GM19468 (cell line): ENCODE results near the gene GLI2.

Source experiments
- ATAC-seq: cut with Tn5 transposase; IDR thresholded peaks from one replicate; pipeline ENCODE4 v1.9.1; 2021; ENCODE audit warnings: mild to moderate bottlenecking, moderate library complexity, moderate number of reproducible peaks; ENCODE audit not compliant: unreplicated experiment; ENCODE audit errors: extremely low read depth

Gene GLI2

DNA sequence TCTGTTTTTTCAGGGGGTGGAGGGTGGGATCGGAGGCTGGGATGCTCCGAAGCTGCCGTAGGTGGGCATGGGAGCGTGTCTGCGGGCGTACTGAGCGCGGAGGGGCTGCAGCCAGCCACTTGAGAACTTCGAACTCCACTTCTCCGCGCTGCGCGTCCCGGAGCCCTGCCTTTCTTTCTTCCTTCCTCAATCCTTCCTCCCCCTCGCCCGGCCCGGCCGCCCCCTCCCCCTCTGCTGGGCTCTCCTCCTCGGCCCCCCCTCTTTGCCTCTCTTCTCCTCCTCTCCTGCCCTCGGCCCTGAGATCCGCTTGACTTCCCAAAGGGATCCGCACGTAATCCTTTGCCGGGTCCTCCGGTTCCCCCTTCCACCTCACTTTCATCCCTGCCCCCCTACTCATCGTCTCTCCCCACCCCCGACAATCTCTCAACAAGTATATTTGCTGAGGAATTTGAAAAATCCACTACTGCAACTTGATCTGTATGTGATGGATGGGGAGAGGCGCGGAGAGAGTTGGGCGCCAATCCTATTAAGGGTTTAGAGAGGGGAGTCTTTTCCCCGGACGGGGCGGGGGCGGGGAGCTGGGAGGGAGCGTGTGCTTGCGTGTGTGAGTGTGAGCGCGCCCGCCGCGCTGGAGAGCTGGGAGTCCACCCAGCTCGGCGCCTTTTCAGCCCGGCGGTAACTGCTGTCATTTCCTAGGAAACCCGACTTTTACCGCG is 1.1 kb downstream of the GLI2 start:
- ATAC-seq: no peak

DNA sequence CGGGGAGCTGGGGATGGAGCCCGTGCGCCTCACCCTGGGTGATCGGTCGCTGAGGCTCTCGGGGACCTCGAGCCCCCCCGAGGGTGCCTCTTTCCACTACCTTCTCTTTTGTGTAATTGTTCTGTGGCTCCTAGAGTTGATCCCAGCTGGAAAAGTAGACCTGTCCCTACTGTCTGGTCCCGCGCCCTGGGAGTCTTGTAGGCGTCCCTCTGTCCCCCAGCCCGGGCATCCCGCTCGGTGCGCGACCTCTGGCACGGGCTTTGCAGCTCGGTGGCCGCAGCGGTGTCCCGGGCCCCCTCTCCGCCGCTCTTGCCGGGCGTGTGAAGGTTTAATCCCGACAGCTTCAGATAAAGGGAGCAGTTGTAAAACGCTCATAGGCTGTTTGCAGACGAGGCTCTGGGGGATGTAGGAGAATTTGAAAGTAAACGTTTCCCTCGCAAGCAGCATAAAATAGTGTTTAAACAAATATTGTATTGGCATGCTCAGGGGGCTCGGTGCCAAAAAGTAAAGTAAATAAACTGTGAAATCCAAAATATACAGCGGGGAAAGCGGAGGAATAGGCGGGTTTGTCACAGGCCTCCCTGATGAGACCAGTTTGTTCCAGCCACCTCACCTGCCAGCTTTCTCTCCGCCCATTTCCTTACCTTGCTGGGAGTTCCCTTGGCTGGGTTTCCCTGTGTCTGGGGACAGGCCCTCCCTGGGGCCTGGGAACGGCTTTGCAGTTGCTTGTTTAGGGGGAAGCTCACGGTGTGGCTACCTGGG is 1.9 kb downstream of the GLI2 start:
- no peak for ATAC-seq

DNA sequence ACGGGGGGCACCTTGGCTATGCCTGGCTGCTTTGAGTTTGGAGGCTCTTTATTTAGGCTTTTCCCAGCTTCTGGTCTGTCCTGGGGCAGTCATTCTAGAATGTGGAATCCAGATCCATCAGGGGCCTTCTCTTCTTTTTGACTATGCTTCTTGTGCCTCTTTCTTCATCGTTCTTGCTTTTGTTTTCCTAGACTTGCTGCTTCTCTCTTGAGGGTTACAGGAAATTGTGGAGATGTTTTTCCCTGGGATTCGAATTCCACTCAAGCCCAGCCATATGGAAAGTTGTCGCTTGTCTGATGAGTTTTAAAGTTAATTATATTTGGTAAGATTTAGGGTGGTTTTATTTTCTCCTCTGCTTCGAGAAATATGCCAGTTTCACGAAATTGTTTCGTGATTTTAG is 2.4 kb downstream of the GLI2 start:
- ATAC-seq: no peak

DNA sequence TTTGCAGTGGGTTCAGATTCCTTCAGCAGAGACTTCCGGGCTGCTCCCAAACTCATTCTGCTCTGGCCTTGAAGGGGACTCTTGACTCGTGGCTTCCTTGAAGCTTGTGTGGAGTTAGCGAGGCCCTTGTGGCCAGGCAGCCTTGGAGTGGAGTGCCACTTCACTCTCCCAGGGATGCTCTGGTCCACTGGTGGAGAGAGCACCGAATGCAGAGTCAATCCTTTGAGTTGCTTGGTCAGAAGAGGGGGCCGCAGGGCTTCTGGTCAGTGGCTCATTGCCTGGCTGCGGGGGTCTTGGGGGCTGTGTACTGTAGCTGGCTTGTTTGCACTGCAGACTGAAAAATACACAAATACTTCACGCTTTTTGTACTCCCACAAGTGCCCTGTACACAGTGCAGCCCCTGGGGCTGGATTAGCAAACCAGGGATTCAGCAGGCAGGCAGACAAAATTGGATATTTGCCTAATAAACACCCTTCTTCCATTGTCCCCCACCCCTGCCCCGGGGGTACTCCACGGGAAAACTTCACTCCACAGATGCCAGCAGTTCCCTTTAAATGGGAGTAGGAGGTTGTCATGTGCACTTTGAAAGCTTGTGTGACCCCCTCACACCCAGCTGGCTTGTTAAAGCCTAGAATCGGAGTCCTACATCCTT is 3.2 kb downstream of the GLI2 start:
- no peak for ATAC-seq

DNA sequence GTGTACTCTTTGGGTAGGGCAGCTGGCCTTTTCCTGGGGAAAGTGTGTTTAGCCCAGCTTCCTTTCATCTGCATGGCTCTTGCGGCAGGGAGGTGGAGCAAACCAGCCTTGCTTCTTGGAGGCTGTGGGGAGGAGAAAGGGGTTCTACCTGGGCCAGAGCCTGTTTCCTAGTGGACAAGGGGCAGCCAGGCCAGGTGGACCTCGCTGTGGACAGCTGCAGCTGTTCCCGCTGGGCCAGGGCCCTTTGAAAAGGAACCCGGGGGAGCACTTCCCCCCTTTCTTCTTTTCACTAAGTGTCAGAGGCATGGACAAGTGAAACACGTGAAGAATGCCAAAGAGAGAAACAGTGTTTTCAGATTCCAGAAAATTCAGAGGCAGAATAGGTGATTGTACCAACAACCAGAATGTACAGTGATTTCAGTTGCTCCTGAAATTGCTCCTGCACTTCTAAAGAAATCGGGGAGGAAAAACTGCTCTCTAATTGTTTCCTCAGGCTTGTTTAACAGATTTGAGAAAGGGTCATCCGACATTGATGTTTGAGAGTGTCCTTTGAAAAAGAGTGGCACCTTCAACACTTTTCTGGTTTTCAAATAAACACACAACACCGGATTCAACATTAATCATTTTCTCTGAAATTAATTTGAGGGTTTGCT is 3.9 kb downstream of the GLI2 start:
- ATAC-seq: no peak

DNA sequence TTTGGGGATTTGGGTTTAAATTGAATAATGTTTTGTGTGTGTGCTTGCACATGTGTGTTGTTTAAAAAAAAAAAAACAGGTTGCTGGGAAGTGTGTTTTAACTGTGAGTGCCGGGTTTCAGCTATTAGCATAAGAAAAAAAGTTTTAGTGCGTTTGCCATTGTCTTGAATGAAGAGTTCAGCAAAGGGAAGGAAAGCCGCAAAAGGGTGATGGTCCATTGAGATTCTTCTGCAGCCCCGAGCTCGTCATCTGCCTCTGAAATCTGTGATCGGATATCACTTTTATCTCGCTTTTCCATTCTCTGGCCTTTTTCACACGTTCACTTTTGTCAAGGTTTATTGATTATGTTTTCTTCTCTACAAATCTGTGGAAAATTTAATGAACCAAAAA is 4.7 kb downstream of the GLI2 start:
- no peak for ATAC-seq

DNA sequence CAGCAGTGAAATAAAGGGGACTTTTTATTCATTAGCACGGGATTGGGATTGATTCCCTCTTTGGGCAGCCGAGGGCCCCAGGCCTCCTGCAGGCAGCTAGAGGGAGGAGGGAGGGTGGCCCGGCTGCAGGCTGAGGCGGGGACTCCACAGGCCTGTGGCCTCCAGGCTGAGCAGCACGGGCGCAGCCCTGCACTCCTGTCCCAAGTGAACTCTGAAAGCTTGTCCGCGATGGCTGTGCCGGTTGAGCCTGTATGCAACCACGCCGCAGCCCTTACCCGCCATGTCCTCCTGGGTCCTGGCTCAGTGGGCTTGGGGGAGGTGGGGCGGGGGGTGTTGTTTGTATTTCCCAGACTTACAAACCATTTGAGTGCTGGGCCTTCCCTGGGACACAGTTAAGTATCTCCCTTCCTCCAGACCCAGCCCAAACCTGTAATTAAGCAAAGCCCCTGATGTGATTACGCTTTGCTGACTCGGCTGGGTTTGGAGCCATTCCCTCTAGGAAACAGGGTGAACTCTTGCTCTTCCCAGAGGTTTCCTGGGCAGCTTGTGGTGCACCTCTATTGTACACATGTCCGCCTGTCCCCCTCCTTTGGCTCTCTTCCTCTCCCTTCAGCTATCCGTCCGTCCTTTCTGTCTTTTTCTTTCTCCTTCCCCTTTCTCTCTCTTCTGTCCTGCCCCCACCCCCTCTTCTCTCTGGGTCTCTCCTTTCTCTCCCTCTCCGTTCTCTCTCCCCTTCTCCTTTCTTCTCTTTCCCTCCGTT is 5.3 kb downstream of the GLI2 start:
- no peak for ATAC-seq

DNA sequence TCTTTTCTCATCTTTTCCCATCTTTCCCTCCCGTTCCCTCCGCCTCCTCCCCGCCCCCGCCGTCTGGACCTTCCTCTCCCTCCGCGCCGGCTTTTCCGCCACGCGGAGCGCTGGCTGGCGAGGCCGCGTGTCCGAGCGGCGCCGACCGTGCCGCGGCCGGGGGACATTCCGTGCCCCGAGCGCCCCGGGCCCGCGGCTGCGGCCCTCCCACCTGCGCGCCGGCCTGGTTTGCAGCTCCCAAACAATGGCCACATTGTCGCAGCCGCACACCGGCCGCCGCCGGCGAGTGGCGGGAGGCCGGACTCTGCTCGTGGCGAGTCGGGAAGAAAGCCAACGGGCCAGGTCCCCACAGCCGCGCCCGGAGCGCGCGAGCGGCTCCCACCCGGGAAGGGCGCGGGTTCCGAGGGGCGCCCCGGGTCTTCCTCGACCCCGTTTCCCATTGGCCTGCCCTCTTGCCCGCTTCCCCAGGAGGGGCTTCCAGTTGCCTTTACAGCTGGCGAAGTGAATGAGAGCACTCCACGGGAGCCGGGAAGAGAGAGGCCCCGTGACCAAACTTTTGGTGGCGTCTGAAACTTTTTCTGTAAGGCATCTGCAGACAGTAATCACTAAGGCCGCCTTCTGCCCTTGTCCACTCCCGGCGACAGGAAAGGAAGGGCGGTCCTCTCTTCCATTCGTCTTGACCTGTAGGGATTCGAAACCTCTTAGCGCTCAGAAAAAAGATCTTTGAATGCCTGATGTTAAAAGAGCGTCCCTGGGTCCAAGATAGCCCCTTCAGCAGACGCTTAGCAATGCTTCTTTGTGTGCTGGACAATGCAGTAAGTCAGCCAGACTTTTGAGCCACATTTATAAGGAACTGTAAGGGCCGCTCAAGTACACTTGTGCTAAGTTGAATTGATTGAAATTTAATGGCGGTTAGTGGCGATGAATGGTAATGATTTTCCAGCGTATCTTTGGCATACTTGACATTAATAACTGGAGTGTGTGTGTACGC is 6.2 kb downstream of the GLI2 start:
- ATAC-seq: no peak

DNA sequence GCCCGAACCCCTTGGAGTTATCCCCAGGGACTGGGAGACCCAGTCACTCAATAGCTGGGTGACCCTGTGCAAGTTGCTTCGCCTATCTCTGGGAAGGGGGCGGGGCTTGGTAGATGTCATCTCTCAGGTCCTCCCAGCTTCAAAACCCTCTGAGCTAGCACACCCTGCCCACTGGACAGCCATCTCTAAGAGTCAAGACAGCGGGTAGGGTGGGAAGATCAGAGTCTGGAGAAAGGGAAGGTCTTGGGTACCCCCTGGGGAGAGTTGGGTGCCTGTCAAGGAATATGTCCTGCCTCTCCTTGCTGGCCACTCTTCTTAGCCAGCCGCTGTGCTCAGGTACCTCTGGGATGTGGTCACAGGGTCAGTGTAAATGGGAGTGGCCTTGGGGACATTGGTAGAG is 8.0 kb downstream of the GLI2 start:
- no peak for ATAC-seq

DNA sequence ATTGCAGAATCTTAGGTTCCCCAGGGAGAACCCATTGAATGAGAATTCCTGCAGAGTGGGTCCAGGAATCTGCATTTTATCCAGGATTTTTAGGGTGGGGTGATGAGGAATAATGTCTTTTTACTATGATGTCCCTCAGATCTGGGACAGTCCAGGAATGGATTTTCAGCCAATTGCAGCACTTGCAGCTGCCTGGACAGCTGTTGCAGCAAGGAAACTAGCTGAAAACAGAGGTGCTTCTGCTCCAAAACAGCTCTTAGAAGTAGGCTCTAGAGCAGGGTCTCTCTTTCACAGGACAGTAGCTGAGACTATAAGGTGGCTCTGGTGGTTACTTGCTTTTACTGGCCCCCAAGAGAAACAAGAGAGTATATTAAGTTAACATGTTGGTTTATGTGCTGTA is 9.1 kb downstream of the GLI2 start:
- ATAC-seq: no peak

DNA sequence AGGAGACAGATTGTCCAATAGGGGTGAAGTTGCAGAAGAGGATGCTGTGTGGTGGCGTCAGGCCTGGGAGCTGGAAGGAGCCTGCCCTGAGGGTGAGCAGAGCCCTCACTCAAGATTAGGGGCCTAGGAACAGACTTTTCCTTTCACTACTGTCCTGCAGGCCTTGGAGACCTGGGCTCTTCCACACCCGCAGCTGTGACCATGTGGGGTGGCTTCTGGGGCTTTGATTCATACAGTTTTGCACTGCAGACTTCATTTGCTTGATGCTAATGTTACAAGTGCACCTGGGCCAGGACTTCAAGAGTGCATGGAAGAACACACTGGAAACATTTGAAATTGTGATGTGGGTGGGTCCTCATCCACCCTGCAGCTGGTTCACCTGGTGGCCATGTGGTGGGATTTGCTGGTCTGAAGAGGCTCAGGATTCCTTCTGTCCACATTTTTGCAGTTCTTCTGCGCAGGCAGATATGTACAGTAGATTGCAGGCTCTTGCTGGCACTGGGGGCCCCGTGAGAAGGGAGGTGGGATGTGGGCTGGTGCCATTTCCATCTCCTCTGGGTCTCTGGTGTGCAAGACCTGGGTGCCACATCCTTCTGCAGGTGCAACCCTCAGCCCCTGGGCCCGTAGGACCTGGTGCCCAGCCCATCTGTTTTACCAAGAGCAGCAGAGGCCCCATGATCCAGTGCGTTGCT is 9.9 kb downstream of the GLI2 start:
- ATAC-seq: no peak

DNA sequence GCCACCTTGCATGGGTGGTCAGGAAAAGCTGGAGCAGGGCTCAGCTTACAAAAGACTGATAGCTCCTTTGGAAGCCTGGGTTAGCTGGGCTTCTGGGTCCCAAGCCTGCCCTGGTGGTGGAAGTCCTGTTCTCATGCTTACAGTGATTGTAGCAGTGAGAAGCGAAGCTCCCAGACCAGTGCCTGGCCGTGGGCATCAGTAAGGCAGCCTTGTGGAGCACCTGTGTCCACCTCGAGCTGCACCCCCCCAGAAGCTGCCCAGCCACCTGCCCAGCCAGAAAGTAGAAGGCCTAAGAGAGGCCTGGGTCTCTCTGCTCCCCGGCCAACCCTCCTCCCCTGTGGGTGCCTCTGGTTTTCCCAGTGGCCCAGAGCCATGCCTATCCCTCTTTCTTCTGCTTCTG is 10.5 kb downstream of the GLI2 start:
- no peak for ATAC-seq

DNA sequence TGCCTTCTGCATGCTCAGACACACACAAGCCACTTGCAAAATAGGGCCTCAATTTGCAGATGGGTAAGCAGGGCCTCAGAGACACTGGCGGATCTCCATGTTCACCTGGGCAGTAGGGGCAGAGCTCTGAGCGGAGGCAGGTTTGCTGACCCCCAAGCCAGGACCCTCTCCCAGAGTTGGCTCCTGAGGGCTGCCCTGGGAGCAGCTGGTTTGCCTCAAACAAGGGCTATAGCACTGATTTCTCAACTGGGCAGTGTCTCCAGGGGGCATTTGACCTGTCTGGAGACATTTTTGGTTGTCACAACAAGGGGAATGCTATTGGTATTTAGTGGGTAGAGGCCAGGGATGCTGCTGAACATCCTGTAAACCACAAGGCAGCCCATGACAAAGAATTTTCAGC is 11.6 kb downstream of the GLI2 start:
- ATAC-seq: no peak

DNA sequence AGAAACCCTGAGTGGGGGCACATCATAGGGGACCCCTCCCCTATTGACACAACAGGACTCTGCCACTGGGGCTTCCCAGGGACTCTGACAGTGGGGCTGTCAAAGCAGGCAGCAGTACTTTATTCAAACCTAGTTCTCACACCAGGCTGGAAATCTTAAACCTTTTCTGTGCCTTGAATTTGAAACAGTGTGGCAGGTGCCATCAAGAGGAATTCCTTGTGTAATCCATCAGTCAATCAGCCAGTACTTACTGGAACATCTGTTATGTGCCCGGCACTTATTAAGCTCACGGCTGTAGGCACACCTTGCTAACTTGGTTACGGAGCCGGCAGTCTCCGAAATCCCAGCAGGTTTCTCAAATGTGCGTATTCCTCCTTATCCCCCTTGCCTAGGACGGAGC is 12.0 kb downstream of the GLI2 start:
- ATAC-seq: no peak

DNA sequence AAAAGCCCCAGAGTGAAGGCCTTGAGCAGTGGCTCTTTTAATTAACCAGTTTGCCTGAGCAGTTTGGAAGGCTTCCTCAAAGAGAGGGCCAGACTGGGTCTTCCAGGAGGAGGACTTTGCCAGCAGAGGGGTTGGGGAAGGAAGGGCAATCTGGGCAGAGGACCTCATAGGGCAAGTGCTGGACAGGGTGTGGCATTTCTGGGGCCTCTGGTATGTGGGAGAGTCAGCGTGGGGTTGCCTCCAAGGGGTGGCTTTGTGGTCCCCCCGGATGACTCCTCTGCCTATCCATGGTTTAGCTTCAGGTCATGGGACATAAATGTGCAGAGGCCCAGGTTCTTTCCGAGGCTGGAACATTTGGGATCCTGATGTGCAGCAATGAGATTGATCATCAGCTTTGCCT is 12.6 kb downstream of the GLI2 start:
- no peak for ATAC-seq

DNA sequence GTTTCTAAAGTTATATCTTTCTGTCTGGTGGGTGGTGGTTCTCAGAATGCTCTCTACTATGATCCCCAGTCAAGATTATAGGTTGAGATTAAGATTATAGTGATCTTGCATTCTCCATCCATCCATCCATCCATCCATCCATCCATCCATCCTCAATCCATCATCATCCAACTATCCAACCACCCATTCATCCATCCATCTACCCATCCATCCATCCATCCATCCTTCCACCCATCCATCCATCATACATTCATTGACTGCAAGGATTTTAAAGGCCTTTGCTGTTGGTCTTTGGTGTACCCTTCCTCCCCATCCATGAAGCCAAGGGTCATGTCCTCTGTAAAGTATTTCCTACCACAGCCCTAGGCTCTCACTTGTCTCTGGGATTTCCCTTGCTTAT is 13.1 kb downstream of the GLI2 start:
- no peak for ATAC-seq

DNA sequence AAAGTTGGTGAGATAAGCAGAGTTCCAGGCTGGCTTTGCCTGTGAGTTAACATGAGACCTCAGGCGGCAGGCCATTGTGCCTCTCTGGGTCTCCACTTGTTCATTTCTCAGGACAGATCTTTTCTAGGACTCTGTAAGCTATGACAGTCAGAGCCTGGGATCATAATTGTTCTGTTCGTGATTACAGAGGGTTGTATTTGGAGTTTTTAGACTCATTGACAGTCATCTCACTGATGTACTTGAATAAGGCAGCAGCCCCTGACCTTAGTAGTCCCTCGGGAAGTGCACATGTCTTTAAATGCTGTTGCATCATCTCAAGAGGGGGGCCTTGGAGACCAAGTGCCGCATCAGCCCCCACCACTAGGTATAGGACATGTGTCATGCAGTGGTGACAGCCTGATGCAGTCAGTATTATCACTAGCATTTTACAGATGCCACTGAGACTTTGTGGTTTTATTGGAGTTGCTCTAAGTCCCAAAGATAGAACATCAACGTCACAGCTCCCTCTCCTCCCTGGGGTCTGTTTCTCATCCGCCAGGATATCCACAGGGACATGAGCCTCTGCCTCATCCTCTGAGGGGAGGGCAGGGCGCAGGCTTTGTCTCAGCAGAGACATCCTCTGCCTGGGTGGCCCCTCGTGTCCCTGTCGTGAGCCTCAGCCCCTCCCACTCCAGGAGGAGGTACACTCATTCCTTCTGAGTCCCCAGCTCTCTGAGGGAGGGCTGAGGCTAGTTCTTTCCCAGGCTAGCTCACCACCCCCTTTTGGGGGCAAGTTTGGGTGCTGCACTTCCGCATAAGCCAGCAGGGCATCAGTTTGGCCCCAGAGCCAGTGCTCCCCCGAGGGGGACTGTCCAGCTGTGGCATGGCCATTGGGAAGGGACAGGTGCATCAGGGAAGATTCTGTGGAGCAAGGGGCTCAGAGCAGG is 14.1 kb downstream of the GLI2 start:
- no peak for ATAC-seq
